SH-SY5Y (cell line): ENCODE measurements around the gene HOXA10.

Experiments
- GATA2 ChIP-seq: IDR thresholded peaks from 2 replicates; pipeline ENCODE4 v1.6.1; 2011; ENCODE audit warnings: mild to moderate bottlenecking, low read depth, low read length
- GATA3 ChIP-seq: IDR thresholded peaks from 2 replicates; pipeline ENCODE4 v1.6.1; 2011; ENCODE audit warnings: low read depth, mild to moderate bottlenecking, low read length, moderate library complexity

HOXA10 gene

DNA sequence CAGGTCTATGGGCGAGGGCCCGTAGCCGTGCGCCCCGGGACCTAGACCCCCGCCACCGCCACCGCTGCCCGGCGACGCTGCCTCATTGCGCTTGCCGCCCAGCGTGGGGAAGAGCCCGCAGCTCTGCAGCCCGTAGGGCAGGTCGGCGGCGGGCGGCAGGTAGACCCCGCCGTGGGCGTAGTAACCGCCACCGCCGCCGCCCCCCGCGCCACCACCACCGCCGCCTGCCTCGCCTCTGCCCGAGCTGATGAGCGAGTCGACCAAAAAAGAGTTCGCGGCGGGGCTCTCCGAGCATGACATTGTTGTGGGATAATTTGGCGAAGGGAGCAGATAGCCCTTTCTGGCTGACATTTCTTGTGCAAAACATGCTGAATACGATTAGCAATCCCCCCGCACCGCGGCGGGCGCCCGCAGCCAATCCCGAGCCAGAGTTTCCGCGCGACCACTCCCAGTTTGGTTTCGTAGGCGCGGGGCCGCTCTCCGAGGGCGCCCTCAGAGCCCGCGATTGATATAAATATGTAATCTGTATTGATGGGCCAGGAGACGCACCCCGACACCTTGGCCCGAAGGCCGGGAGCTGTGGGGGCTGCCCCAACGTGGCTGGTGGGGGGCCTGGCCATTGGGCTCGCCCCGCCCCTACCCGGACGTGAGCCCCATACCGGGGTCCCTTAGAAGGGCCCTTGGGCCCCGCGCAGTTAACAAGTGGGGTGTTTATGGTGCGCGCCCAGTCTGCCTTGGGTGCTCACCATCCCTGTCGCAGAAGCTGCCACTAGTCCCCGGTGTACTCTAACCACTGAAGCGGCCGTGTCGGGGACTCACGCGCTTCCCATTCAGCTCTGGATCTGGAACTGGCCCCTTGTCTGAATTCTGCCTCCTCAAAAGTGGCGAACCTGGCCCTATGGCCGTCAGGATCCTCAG, at the start of gene HOXA10:
Gene HOXA10 (minus strand): TSS at position 365 of the 918 bp plus-strand sequence. CDS start 14 bp downstream, at position 351.
- TF ChIP-seq GATA2 (no peak), GATA3 (no peak)

DNA sequence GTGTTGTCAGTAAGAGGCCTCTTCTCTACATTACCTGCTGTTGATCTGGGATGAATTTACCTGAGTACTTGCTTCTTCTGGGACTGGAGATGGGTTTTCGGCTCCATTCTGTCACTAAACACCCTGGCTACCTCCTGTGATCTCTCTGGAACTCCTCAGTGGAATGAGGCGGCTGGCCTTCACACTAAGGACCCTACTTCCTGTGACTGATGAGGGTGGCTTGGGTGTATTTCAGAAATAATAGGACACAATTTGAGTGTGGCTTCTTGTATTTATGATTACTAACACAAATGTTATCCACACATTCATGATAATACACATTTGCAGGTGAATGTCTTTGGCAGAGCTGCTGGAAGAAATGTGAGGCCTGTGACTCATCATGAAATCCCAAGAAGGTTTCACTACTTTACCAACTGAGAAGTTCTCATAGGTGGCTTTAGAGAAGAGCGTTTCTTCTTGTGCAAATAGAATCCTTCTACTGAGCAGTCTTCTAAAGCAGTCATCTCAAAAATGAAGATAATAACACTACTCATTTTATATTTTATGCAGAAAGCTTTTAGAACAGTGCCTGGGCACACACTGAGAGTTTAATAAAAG, 47.2 kb upstream of the HOXA10 start:
- no peak for TF ChIP-seq GATA3
- TF ChIP-seq GATA2: no peak

DNA sequence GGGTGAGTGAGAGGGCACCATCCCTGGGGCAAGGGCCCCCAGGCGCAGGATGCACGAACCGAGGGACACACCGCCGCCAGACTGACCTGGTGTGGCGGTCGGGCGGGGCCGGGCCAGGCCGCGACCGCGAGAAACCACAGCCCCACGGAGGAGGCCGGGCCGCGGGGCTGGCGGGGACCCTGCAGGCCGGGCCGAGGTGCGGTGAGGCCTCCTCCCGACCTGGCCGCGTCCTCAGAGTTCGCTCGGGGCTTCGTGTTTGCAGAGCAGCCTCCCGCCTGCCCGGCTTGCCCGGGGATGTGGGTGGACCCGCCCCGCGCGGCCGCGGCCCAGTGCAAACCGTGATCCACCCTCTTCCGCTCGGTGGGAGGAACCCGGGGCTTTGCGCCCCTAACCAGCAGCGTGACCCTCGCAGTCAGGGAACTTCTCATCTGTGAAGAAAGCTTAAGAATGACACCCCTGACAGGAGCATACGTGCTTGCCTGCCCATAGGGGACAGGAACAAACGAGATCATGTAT, 46.4 kb upstream of the HOXA10 start:
- no peak for TF ChIP-seq GATA2
- TF ChIP-seq GATA3: no peak

DNA sequence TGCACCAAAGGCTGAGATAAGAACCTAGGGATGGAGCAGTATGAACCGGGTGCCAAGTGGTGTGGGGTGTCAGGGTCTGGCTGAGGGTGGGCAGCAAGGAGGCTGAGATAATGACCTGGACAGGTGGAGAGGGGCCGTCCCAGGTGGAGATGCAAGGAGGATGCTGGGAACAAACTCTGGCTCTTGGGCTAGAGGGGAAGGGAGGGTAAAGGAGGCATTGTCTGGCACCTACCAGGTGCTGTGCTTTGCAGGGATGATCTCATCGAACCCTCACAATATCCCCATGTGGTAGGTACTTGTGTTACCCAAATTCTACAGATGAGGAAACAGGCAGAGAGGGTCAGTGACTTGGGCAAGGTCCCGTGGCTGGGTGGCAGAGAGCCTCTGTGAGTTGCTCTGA, 45.7 kb upstream of the HOXA10 start:
- TF ChIP-seq GATA2 (no peak), GATA3 (no peak)

DNA sequence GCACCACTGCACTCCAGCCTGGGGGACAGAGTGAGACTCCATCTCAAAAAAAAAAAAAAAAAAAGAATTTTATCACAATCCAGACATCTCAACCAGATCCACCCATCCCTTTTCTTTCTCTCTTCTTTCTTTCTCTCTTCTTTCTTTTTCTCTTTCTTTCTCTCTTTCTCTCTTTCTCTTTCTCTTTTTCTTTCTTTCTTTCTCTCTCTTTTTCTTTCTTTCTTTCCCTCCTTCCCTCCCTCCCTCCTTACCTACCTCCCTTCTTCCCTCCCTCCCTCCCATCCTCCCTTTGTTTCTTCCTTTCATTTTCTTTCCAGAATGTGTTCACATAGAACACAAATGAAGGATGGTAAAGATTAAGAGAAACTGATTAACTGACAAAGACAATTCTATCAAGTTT, 43.8 kb upstream of the HOXA10 start:
- TF ChIP-seq GATA2 (no peak), GATA3 (no peak)

DNA sequence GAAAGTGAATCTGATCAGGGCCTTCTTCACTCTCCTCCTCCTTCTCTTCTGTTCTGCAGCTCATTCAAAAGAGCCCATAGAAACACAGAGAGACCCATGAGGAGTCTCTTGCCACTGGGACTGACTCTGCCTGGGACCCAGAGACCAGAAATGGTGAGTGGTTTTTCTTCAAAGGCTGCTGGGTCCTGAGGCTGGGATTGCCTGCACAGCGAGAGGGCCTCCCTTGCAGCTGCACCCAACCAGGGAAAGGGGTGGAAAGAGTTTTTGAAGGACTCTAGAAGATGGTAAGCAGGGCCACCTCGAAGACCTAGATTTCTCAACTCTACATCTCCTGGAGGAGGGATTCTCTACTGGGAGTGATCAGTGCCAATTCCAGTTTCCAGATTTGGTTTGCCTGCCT, 41.2 kb upstream of the HOXA10 start:
- TF ChIP-seq GATA2 (no peak), GATA3 (no peak)

DNA sequence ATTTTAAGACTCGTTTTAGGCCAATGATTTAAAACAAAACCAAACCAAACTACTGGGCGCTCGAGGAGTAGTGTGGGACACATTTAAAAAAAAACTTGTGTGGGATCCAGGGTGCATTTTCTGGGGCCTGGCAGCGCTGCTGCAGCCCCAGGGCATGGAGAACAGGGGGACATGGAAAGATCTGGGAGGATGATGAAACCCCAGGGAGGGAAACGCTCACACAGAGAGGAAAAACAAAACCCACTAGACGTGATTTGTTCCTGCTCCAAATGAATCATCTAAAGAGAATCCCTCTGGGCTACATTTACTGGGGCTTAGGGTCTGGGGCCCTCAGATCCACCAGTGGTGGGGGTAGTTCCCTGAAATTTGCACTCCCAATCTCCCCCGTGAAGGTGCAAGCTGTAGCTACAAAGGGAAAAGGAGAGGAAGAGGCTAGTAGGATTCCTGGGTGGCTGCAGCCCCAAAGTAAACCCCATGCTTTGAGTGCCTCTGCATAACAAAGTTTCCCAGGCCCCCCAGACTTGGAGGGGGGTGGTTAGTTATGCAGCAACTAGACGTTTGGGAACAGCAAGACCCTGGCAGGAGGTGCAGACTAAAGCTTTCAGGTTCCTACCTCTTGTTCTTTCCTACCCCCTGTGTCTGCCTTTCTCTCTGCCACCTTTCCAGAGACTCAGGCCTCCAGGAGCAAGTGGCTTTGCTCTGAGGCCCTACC, 40.3 kb upstream of the HOXA10 start:
- TF ChIP-seq GATA2 (no peak), GATA3 (no peak)

DNA sequence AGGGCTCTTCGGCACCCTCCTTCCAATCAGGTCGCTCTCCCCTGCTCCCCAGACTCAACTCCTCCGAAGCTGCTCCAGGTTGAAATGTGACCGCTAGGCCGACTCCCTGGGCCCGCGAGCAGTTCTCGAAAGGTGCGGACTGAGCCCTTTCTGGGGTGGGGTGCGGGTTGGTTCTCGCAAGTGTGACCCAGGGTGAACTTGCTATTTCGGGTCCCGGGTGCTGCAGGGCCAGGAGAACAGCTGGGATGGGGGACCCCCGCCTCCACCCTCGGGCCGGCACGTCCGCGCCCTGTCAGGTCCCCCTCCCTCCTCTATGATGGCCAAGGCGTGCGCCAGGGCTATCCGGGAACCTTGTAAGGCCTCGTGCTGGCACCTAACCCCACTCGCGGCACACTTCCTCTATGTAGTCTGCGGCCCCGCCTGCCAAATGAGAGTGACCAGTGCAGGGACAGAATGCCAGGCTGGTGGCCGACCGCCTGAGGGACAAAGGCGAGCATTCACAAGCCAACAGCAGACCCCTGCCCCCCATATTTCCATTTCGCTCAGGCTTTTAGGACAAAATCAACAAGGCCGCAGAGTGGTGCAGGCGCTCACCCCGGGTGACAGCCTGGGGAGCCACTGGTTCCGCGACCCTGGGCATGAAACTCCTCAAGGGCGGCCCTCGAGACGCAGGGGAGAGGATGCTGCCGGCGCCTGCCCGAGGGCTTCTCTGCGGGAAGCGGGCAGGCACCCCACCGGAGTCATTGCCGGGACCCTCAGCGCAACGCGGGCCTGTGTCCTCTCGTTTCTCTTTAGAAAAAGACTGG, 39.5 kb upstream of the HOXA10 start:
- TF ChIP-seq GATA3: no peak
- no peak for TF ChIP-seq GATA2

DNA sequence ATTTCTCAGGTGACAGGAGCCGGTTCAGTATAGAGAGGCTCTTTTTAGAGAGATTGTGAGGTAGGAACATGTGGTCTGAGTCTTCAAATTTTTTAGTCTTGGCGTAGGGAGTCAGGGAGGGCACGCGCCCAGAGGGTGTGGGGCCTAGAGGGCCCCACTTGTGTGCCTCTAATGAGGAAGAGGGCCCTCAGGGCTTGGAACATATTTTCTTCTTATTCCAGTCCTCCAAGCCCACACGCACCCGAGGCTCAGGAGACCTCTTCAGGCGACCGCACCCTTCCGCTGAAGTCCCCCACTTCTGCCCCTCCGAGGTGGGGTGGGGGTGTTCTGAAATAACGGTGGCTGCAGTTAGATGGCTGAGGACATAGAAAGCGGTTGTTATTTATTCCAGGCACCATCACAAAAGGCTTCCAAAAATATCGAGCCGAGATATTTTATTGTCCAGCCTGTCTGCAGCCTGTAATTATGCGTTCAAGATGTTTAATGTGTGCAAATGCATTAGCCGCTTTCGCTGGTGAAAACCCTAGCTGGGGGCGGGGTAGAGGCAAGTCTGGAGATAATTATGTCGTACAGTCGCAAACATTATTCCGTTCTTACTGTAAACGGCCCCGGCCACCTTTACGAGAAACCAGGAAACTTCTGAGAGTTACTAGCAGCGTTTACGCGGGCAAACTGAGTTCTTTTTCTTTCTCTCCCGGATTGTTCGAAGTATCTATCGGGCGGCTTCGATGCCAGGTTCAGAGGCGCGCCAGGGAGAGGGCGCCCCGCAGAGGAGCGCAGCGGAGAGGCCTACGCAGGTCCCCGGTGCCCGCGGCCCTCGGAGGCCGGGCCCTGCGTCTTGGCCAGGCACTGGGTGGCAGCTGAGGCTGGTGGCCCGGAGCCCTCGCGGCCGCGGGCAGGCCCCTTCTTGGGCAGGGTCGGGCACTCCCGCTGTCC, 38.6 kb upstream of the HOXA10 start:
- TF ChIP-seq GATA2: no peak
- TF ChIP-seq GATA3: no peak

DNA sequence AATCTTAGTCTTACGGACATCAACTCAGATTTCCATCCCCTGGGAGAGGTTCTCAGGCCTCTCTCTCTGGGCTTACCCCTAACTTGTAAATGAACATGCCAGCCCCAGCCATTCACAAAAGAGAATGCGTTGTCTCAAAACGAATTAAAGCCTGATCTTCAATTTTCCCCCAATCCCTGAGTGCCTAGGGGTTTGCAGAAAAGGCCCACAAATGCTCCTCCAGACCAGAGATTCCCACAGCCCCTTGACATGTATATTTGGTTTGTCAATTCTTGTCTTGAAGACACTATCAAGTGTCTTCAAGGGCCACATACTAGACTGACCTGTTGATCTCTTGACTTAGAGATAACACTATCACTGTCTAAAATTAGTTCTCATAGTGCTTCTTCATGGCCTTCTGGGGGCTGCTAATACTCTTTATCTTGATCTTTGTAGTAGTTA, 37.7 kb upstream of the HOXA10 start:
- TF ChIP-seq GATA3 (no peak), GATA2 (no peak)

DNA sequence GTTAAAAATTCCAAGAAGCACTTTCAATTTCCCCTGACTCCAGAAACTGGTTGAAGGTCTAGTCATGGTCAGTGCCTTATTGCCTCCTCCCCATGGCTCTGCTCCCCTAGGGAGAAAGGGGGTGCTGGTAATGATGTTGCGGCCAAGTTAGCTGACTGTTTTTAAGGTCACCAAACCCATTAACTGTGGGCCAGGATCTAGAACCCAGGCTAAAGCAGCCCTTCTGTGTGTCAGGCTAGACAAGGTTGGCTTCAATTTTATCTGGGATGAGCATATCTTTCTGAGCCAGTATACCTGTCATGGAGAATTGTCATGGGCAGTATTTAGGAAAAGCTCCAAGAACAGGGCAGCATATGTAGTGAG, 36.9 kb upstream of the HOXA10 start:
- TF ChIP-seq GATA2: no peak
- TF ChIP-seq GATA3: no peak

DNA sequence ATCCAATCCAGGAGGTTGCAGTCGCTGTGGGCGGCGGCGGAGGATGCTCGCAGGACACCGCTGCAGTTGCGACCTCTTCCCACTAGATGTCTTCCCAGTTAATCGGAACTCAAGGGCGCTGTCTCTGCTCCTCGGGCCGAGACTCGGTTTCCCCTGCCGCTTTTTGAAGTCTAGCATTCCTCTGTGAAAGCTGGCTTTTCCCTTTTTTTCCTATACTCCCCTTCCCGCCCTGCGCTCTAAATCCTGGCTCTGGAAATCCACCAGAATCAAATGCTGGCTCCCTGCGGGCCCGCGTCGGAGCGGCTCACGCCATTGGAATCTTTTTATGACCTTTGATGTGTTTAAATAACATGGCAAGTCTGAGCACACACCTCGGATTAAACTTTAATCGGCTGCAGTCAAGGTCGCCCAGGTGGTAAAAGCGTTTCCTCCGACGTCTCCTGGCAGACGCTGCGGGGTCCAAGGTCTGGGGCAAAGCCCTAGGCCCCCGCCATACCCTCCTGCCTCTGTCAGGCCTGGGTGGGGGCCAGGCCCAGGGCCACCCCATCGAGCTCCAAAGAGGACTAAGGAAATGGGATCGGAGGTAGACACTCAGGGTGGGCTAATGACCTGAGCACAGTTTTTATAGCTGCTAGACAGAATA, 36.4 kb upstream of the HOXA10 start:
- TF ChIP-seq GATA3: no peak
- TF ChIP-seq GATA2: no peak
